B cell (primary cell): Measurements from ENCODE around the gene TMEM273.

Source experiments
- EZH2 ChIP-seq: IDR thresholded peaks from 2 replicates; pipeline ENCODE4 v1.6.1; 2012; ENCODE audit warnings: borderline replicate concordance, low read depth, mild to moderate bottlenecking, moderate library complexity, low read length; ENCODE audit not compliant: insufficient read depth, poor library complexity, severe bottlenecking
- TF ChIP-seq, protein P1 (sequence below): fragments of 200-600 bp; IDR thresholded peaks from one replicate; pipeline ENCODE4 v1.8.0; 2022; ENCODE audit warnings: antibody characterized with exemption, mild to moderate bottlenecking

DNA sequence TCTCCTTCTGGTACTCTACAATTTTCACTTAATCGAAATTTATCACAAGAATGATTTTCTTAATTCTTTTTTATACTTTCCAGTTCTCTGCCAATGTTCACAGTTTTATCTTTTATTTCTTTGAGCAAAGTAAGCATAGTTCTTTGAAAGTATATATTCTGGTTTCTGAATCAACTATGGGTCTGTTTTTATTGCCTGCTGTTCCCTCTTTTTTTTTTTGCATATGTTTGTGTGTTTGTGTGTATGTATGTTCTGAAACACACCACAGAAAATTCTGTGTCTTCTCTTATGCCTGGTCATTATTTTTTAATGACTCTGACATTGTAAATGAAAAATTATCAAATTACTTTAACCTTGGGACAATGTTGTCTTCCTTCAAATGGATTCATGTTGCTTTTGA, 15.9 kb upstream of the TMEM273 start:
- TF ChIP-seq, protein P1, sequence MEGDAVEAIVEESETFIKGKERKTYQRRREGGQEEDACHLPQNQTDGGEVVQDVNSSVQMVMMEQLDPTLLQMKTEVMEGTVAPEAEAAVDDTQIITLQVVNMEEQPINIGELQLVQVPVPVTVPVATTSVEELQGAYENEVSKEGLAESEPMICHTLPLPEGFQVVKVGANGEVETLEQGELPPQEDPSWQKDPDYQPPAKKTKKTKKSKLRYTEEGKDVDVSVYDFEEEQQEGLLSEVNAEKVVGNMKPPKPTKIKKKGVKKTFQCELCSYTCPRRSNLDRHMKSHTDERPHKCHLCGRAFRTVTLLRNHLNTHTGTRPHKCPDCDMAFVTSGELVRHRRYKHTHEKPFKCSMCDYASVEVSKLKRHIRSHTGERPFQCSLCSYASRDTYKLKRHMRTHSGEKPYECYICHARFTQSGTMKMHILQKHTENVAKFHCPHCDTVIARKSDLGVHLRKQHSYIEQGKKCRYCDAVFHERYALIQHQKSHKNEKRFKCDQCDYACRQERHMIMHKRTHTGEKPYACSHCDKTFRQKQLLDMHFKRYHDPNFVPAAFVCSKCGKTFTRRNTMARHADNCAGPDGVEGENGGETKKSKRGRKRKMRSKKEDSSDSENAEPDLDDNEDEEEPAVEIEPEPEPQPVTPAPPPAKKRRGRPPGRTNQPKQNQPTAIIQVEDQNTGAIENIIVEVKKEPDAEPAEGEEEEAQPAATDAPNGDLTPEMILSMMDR = no peak
- no peak for TF ChIP-seq EZH2
